Panc1 (cell line): ENCODE data around the gene RAP1GAP2. TPM values are rescaled to one million over a fixed set of nuclear protein-coding genes. Genes with fewer than 3 reads are reported as not detected.

Experiments
- ATAC-seq: fragments of 200-7000 bp; cut with Tn5 transposase; 2 replicates; pipeline ENCODE4 v1.9.1; 2020; ENCODE audit warnings: mild to moderate bottlenecking, moderate library complexity
- BruUV-seq: library from RNA; stranded (reverse); fragments of 400-500 nt; replicated peaks from 2 replicates; lab custom pipeline; 2021; lab: Mats Ljungman, UMichigan
- CTCF ChIA-PET: fragments of 300-600 bp; sonication (Branson Sonifier 250); formaldehyde crosslinking; loops from one replicate; lab custom pipeline; 2022; ENCODE audit warnings: antibody characterized with exemption; lab: Charles Lee
- POLR2A ChIA-PET: fragments of 300-600 bp; sonication (Branson Sonifier 250); formaldehyde crosslinking; loops from one replicate; lab custom pipeline; 2022; ENCODE audit warnings: antibody characterized with exemption; lab: Charles Lee
- DNase-seq: peaks from one replicate; pipeline ENCODE4 v3.0.0-alpha.2; 2010; ENCODE audit warnings: low read depth, low spot score
- H3K27ac ChIP-seq: 2 replicates; pipeline ENCODE4 v1.5.1; 2011; ENCODE audit warnings: mild to moderate bottlenecking, low read length, inconsistent platforms
- H3K27me3 ChIP-seq: fragments of 200-500 bp; sonication (Bioruptor generic); 2 replicates; pipeline ENCODE4 v1.6.0; 2014; ENCODE audit warnings: low read length, inconsistent platforms; ENCODE audit not compliant: control insufficient read depth, insufficient read depth
- H3K36me3 ChIP-seq: fragments of 200-500 bp; sonication (Bioruptor generic); 2 replicates; pipeline ENCODE4 v1.5.1; 2014; ENCODE audit warnings: inconsistent platforms, mild to moderate bottlenecking, low read length, moderate library complexity; ENCODE audit not compliant: control insufficient read depth, insufficient read depth
- H3K4me1 ChIP-seq: 2 replicates; pipeline ENCODE4 v1.5.1; 2011; ENCODE audit warnings: inconsistent platforms, mild to moderate bottlenecking, low read length, moderate library complexity; ENCODE audit not compliant: control insufficient read depth, insufficient read depth
- H3K4me3 ChIP-seq, 2 experiments: 2 replicates each; pipeline ENCODE4 v1.5.1; 2011 to 2012; ENCODE audit warnings: low read depth in 2 of 2, low read length in 2 of 2, mild to moderate bottlenecking in 2 of 2, inconsistent platforms in 1 of 2, moderate library complexity in 1 of 2
- H3K9me3 ChIP-seq: fragments of 200-500 bp; sonication (Bioruptor generic); 2 replicates; pipeline ENCODE4 v1.5.1; 2014; ENCODE audit warnings: low read depth, mild to moderate bottlenecking, inconsistent platforms, low read length, moderate library complexity; ENCODE audit not compliant: control insufficient read depth, insufficient read depth
- CTCF ChIP-seq: fragments of 450-650 bp; IDR thresholded peaks from 2 replicates; pipeline ENCODE4 v1.5.1; 2017; ENCODE audit warnings: mild to moderate bottlenecking
- POLR2AphosphoS5 ChIP-seq: IDR thresholded peaks from 2 replicates; pipeline ENCODE4 v1.6.1; 2012; ENCODE audit warnings: mild to moderate bottlenecking, low read depth, low read length, moderate library complexity
- SIN3A ChIP-seq: IDR thresholded peaks from 2 replicates; pipeline ENCODE4 v1.6.1; 2012; ENCODE audit warnings: low read depth, mild to moderate bottlenecking, low read length, moderate library complexity, borderline replicate concordance; ENCODE audit not compliant: insufficient read depth
- TCF7L2 ChIP-seq: IDR thresholded peaks from 2 replicates; pipeline ENCODE4 v1.6.1; 2011; ENCODE audit warnings: mild to moderate bottlenecking, low read depth, low read length, inconsistent platforms
- in situ Hi-C: cut with HindIII; loops from 2 replicates; pipeline ENCODE4 v1.10.0; 2016; ENCODE audit warnings: low sequenced_read_pairs, low pct_unique_long_range_greater_than_20kb
- intact Hi-C: fragments of 100-400 bp; cut with micrococcal nuclease; formaldehyde crosslinking; loops from one replicate; pipeline ENCODE4 v1.10.0; 2022; ENCODE audit not compliant: unreplicated experiment
- total RNA-seq: library from RNA; stranded (reverse); gene quantifications from one replicate; pipeline ENCODE4 v1.2.1, GENCODE V29; 2021; ENCODE audit not compliant: unreplicated experiment
- TF ChIP-seq, protein P1 (sequence below), 2 experiments: IDR thresholded peaks; 2 replicates each; pipeline ENCODE4 v1.6.1; 2011 to 2012; ENCODE audit warnings: low read depth in 2 of 2, control low read depth in 1 of 2, low read length in 1 of 2, mild to moderate bottlenecking in 1 of 2, moderate library complexity in 1 of 2; ENCODE audit not compliant: insufficient read depth in 1 of 2

Gene RAP1GAP2
- total RNA-seq, 1 experiment from 2014 or later: 10.0 TPM

DNA sequence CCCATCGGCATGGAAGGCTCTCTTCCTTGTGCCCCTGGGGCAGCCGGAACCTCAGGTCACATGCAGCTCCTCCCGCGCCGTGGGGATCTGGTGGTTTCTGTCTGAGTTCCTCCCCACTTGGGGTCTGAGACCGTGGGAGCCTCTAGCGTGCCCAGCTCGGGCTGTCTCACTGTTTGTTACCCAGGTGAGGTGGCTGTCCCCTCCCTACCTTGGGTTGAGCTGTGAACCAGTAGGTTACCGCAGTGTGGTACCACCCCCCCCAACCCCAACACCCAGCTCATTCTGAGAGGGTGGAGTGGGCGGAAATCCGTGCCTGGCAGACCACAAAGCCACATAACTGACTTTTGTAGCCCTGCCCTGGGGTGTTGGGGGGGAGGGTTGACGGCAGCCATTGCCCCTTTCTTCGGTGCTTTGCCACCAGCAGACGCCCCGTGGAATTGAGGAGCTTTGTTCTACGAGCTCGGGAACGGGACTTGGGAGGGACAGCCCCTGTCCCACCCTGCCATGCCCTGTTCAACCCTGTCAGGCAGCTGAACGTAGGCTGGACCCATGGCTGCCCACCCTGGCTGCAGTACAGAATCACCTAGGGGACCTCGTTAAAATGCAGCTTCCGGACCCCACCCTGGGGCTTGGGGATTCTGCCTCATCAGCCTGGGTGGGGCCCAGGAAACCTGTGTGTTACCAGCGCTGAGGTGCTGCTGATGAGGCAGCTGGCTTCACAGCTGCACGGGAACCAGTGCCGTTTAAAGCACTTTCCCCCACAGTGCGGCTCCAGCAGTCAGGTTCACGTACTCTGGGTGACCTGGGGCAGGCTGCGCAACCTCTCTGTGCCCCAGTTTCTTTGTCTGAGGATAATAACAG, 18.5 kb downstream of the RAP1GAP2 start:
- 0 out of 2 replicates have a peak, but pooled peaks cover 2% of the 10 kb centered on the region for H3K4me1 ChIP-seq
- BruUV-seq: no TSS peak
- POLR2A ChIA-PET: no interaction called here
- intact Hi-C loops: no loop called here
- H3K9me3 ChIP-seq: no peaks in the 10 kb centered on the region
- no peaks in the 10 kb centered on the region for H3K27me3 ChIP-seq
- CTCF ChIA-PET: no interaction called here
- no peak for DNase-seq
- H3K36me3 ChIP-seq: no peaks in the 10 kb centered on the region
- no peak for ATAC-seq
- H3K27ac ChIP-seq: no peak overlapping the region
- in situ Hi-C loops: no loop called here
- H3K4me3 ChIP-seq: no peak overlapping the region
- no peak for TF ChIP-seq CTCF
- TF ChIP-seq, protein P1, sequence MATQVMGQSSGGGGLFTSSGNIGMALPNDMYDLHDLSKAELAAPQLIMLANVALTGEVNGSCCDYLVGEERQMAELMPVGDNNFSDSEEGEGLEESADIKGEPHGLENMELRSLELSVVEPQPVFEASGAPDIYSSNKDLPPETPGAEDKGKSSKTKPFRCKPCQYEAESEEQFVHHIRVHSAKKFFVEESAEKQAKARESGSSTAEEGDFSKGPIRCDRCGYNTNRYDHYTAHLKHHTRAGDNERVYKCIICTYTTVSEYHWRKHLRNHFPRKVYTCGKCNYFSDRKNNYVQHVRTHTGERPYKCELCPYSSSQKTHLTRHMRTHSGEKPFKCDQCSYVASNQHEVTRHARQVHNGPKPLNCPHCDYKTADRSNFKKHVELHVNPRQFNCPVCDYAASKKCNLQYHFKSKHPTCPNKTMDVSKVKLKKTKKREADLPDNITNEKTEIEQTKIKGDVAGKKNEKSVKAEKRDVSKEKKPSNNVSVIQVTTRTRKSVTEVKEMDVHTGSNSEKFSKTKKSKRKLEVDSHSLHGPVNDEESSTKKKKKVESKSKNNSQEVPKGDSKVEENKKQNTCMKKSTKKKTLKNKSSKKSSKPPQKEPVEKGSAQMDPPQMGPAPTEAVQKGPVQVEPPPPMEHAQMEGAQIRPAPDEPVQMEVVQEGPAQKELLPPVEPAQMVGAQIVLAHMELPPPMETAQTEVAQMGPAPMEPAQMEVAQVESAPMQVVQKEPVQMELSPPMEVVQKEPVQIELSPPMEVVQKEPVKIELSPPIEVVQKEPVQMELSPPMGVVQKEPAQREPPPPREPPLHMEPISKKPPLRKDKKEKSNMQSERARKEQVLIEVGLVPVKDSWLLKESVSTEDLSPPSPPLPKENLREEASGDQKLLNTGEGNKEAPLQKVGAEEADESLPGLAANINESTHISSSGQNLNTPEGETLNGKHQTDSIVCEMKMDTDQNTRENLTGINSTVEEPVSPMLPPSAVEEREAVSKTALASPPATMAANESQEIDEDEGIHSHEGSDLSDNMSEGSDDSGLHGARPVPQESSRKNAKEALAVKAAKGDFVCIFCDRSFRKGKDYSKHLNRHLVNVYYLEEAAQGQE (IDR thresholded peaks at IDR 0.05; ENCODE audit: insufficient read depth in 1 of 2, low read depth in 2 of 2, low read length in 1 of 2): no peak
- TF ChIP-seq POLR2AphosphoS5: no peak
- no peak for TF ChIP-seq SIN3A

- POLR2A ChIA-PET: interaction anchor here (0.6 kb wide), 1 partner anchor 29 kb away, joined by 4 read pairs; no protein-coding TSS in a partner anchor
- ATAC-seq: no peak
- Histone ChIP-seq H3K4me1 (0 out of 2 replicates have a peak, but pooled peaks cover 2% of the 10 kb centered on the region), H3K27me3 (no peaks in the 10 kb centered on the region), H3K27ac (no peak overlapping the region), H3K4me3 (no peak overlapping the region), H3K9me3 (no peaks in the 10 kb centered on the region), H3K36me3 (no peaks in the 10 kb centered on the region)
- no peak for DNase-seq
- CTCF ChIA-PET: no interaction called here
- in situ Hi-C loops (no loop called here), intact Hi-C loops (no loop called here)
- BruUV-seq: no TSS peak
- TF ChIP-seq, protein P1 (IDR thresholded peaks at IDR 0.05; ENCODE audit: insufficient read depth in 1 of 2, low read depth in 2 of 2, low read length in 1 of 2): no peak
- TF ChIP-seq POLR2AphosphoS5: no peak
- no peak for TF ChIP-seq CTCF
- no peak for TF ChIP-seq SIN3A
- TF ChIP-seq TCF7L2: no peak
Measured at GRCh38 chr17:2815781-2816185, 19.5 kb downstream of the RAP1GAP2 start.
